Measurements from ENCODE around the gene CCDC74A. TPM values are rescaled to one million over a fixed set of nuclear protein-coding genes. Genes with fewer than 3 reads are reported as not detected.
"Not testable (repeated sequence)": the region's sequence is repeated elsewhere in the genome, so short reads cannot be mapped to it uniquely, and the experiment has no call there.

CCDC74A gene
- total RNA-seq, 1 experiment from 2014 or later = 6.5 TPM

DNA sequence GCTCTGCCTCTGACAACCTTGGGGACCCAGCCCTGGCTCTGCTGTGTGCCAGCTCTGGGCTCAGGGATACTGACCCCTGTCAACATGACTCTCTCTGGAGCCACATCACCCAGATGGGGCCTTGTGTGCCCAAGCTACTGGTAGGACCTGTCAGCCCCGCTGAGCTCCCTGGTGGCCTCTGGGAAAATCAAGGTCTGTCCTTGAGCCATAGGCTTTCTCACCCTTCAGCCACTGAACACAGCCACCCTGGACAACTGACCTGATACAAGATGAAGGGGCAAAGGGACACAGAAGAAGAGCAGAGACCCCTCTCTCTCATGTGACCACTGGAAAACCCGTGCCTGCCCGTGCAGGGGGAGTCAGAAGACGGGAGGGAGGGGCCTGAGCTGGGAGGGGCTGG is 7.8 kb downstream of the CCDC74A start:
- POLR2A ChIA-PET (ENCODE audit: unreplicated experiment) = no interaction called here
- no peak for ATAC-seq
- no peaks in the 10 kb centered on the region for H3K36me3 ChIP-seq (ENCODE audit: low read depth, low read length)
- H3K27me3 ChIP-seq (ENCODE audit: low read length) = peaks cover 2% of the 10 kb centered on the region; the same call in 1 of the 2 replicates
- TF ChIP-seq, protein P1, sequence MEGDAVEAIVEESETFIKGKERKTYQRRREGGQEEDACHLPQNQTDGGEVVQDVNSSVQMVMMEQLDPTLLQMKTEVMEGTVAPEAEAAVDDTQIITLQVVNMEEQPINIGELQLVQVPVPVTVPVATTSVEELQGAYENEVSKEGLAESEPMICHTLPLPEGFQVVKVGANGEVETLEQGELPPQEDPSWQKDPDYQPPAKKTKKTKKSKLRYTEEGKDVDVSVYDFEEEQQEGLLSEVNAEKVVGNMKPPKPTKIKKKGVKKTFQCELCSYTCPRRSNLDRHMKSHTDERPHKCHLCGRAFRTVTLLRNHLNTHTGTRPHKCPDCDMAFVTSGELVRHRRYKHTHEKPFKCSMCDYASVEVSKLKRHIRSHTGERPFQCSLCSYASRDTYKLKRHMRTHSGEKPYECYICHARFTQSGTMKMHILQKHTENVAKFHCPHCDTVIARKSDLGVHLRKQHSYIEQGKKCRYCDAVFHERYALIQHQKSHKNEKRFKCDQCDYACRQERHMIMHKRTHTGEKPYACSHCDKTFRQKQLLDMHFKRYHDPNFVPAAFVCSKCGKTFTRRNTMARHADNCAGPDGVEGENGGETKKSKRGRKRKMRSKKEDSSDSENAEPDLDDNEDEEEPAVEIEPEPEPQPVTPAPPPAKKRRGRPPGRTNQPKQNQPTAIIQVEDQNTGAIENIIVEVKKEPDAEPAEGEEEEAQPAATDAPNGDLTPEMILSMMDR (conservative IDR thresholded peaks at IDR 0.05; ENCODE audit: low read depth, low read length) = no peak
- TF ChIP-seq EZH2phosphoT487 (IDR thresholded peaks at IDR 0.05; ENCODE audit: borderline replicate concordance, low read length) (no peak), EZH2 (IDR thresholded peaks at IDR 0.05; ENCODE audit: low read length, unreplicated experiment) (no peak)
- CTCF ChIA-PET = no interaction called here
- no peaks in the 10 kb centered on the region for H3F3A ChIP-seq (ENCODE audit: low read length, unreplicated experiment)
- no peak overlapping the region for H3K4me3 ChIP-seq (ENCODE audit: low read length)
- no peaks in the 10 kb centered on the region for H4K20me1 ChIP-seq (ENCODE audit: low read length)
- no peak overlapping the region for H3K4me2 ChIP-seq (ENCODE audit: low read length)
- no peaks in the 10 kb centered on the region for H3K4me1 ChIP-seq (ENCODE audit: insufficient read depth, low read length)
- DNase-seq = no peak
- intact Hi-C loops (cut with micrococcal nuclease) = no loop called here
- H3K9me2 ChIP-seq (replicated peaks; ENCODE audit: low read length) = no peaks in the 10 kb centered on the region
- H3K9me3 ChIP-seq (ENCODE audit: low read length) = no peaks in the 10 kb centered on the region
- H2AFZ ChIP-seq (ENCODE audit: low read length) = no peak overlapping the region
- no peaks in the 10 kb centered on the region for H3K79me2 ChIP-seq (ENCODE audit: low read length)
- no peak overlapping the region for H3K27ac ChIP-seq (ENCODE audit: low read length)
- H3K9ac ChIP-seq (ENCODE audit: low read length) = no peak overlapping the region
- no TSS peak for BruUV-seq (replicated peaks)

DNA sequence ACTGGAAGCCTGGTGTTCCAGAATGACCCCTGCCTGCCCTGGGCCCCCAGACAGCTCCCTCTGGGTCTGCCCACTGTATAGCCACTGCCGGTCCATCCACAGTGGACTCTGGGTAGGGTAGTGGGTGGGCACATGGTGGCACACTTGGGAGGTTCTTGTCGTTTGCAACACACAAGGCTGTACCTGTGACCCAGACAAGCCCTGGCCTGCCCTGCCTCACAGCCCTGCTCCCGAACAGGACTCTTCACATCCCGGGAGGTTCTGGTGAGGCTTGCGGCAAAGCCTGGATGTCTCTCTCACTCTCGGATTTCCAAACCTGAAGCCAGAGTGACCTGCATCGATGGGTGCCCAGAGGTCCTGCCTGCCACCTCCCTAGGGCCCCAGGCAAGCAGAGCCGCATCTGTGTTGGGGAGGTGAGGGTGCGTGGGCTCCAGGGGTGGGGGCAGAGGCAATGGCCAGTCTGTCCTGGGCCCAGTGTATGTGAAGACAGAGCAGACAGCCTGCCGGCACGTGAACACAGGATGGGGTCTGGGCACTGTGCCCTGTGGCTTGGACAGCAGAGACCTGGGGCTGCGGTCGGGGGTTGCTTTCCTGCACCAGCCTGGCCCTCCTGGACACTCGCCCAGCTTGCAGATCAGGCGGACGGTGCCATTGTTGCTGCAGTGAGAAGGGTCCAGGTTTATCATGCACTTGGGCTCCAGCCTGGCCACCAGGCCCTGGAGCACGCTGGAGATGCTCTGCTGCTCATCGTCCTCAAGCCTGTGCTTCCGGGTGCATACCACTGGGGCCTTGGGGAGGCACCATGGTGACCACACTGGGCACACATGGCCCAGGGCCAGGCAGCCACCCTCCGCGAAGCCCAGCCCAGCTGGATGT is 8.5 kb downstream of the CCDC74A start:
- H3F3A ChIP-seq (ENCODE audit: low read length, unreplicated experiment); ATAC-seq; DNase-seq; H3K9ac ChIP-seq (ENCODE audit: low read length); H3K79me2 ChIP-seq (ENCODE audit: low read length); H3K9me2 ChIP-seq (replicated peaks; ENCODE audit: low read length); H3K9me3 ChIP-seq (ENCODE audit: low read length); BruUV-seq (replicated peaks); intact Hi-C loops (cut with micrococcal nuclease); H4K20me1 ChIP-seq (ENCODE audit: low read length); POLR2A ChIA-PET (ENCODE audit: unreplicated experiment); H3K4me2 ChIP-seq (ENCODE audit: low read length); H3K27ac ChIP-seq (ENCODE audit: low read length); H2AFZ ChIP-seq (ENCODE audit: low read length); H3K4me1 ChIP-seq (ENCODE audit: insufficient read depth, low read length); H3K27me3 ChIP-seq (ENCODE audit: low read length); H3K36me3 ChIP-seq (ENCODE audit: low read depth, low read length); H3K4me3 ChIP-seq (ENCODE audit: low read length); CTCF ChIA-PET: not testable (repeated sequence)

DNA sequence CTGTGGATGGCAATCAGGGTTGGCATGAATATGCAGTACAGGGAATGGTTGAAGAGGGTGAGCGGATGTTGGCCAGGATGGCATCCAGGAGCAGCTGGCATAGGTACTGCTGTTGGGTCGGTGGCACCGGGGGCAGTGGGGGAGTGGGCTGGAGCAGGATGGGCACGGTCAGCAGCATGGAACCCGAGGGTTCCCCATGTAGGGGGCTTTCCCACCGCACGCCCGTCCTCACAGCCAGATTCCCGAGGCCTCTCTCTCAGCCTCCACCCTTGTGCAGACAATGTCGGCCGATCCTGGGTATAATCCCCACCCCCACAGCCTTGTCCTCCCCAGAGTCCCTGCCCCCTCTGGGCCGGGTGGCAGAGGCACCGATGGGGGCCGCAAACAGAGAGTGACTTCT is 9.2 kb downstream of the CCDC74A start:
- H3K79me2 ChIP-seq (ENCODE audit: low read length); H3K27ac ChIP-seq (ENCODE audit: low read length); ATAC-seq; H2AFZ ChIP-seq (ENCODE audit: low read length); POLR2A ChIA-PET (ENCODE audit: unreplicated experiment); H3K9me2 ChIP-seq (replicated peaks; ENCODE audit: low read length); H3K36me3 ChIP-seq (ENCODE audit: low read depth, low read length); H3K27me3 ChIP-seq (ENCODE audit: low read length); BruUV-seq (replicated peaks); H3F3A ChIP-seq (ENCODE audit: low read length, unreplicated experiment); H3K4me1 ChIP-seq (ENCODE audit: insufficient read depth, low read length); H3K4me2 ChIP-seq (ENCODE audit: low read length); H3K9ac ChIP-seq (ENCODE audit: low read length); DNase-seq; CTCF ChIA-PET; H3K4me3 ChIP-seq (ENCODE audit: low read length); intact Hi-C loops (cut with micrococcal nuclease); H3K9me3 ChIP-seq (ENCODE audit: low read length); H4K20me1 ChIP-seq (ENCODE audit: low read length): not testable (repeated sequence)

DNA sequence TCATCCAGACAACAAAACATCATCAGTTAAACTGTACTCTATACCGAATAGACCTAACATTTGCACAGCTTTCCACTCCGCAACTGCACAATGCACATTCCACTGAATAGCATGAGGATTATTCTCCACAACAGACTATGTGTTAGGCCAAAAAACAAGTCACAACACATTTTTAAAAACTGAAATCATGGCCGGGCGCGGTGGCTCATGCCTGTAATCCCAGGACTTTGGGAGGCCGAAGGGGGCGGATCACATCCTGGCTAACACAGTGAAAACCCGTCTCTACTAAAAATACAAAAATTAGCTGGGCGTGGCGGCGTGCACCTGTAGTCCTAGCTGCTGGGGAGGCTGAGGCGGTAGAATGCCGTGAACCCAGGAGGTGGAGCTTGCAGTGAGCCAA is 11.2 kb downstream of the CCDC74A start:
- H2AFZ ChIP-seq (ENCODE audit: low read length); H3K9me2 ChIP-seq (replicated peaks; ENCODE audit: low read length); DNase-seq; ATAC-seq; H3F3A ChIP-seq (ENCODE audit: low read length, unreplicated experiment); intact Hi-C loops (cut with micrococcal nuclease); H3K4me1 ChIP-seq (ENCODE audit: insufficient read depth, low read length); H3K79me2 ChIP-seq (ENCODE audit: low read length); H3K9me3 ChIP-seq (ENCODE audit: low read length); H3K9ac ChIP-seq (ENCODE audit: low read length); H3K4me2 ChIP-seq (ENCODE audit: low read length); H3K4me3 ChIP-seq (ENCODE audit: low read length); CTCF ChIA-PET; H3K27ac ChIP-seq (ENCODE audit: low read length); H4K20me1 ChIP-seq (ENCODE audit: low read length); H3K36me3 ChIP-seq (ENCODE audit: low read depth, low read length); BruUV-seq (replicated peaks); H3K27me3 ChIP-seq (ENCODE audit: low read length); POLR2A ChIA-PET (ENCODE audit: unreplicated experiment): not testable (repeated sequence)

Measured in PC-3 (cell line).